OCI-LY7 (cell line): ENCODE measurements around the gene NTM. TPM values are rescaled to one million over a fixed set of nuclear protein-coding genes. Genes with fewer than 3 reads are reported as not detected.

ENCODE experiments used
- BruUV-seq: library from RNA; stranded (reverse); fragments of 400-500 nt; replicated peaks from 2 replicates; lab custom pipeline; 2021; lab: Mats Ljungman, UMichigan
- CTCF ChIA-PET: fragments of 300-600 bp; sonication (Branson Sonifier 250); formaldehyde crosslinking; loops from one replicate; lab custom pipeline; 2022; ENCODE audit warnings: antibody characterized with exemption; ENCODE audit not compliant: unreplicated experiment; lab: Charles Lee
- POLR2A ChIA-PET: fragments of 300-600 bp; sonication (Branson Sonifier 250); formaldehyde crosslinking; loops from one replicate; lab custom pipeline; 2022; ENCODE audit warnings: antibody characterized with exemption; lab: Charles Lee
- DNase-seq: peaks from one replicate; pipeline ENCODE4 v3.0.0-alpha.2; 2015; ENCODE audit warnings: low spot score
- H2AFZ ChIP-seq: fragments of 200-600 bp; sonication (generic), shearing (Covaris generic); 2 replicates; pipeline ENCODE4 v1.6.1; 2014; ENCODE audit warnings: mild to moderate bottlenecking, antibody characterized with exemption, low read length, moderate library complexity
- H3K27ac ChIP-seq: fragments of 200-600 bp; sonication (generic); 2 replicates; pipeline ENCODE4 v1.5.1; 2014; ENCODE audit warnings: mixed run types, low read depth, mild to moderate bottlenecking, moderate library complexity, low read length, inconsistent platforms; ENCODE audit not compliant: poor library complexity, severe bottlenecking
- H3K36me3 ChIP-seq: fragments of 200-600 bp; sonication (generic); 2 replicates; pipeline ENCODE4 v1.6.1; 2014; ENCODE audit warnings: mild to moderate bottlenecking, antibody characterized with exemption, low read length, moderate library complexity, mixed read lengths; ENCODE audit not compliant: insufficient read depth
- H3K4me1 ChIP-seq: fragments of 200-600 bp; sonication (generic); 2 replicates; pipeline ENCODE4 v1.5.1; 2014; ENCODE audit warnings: mild to moderate bottlenecking, low read length; ENCODE audit not compliant: insufficient read depth, poor library complexity, severe bottlenecking
- H3K4me2 ChIP-seq: fragments of 200-600 bp; sonication (generic); 2 replicates; pipeline ENCODE4 v1.6.1; 2014; ENCODE audit warnings: mild to moderate bottlenecking, low read length
- H3K4me3 ChIP-seq: fragments of 200-600 bp; sonication (generic); 2 replicates; pipeline ENCODE4 v1.5.1; 2014; ENCODE audit warnings: mild to moderate bottlenecking, low read depth, low read length; ENCODE audit not compliant: poor library complexity, severe bottlenecking
- H3K79me2 ChIP-seq: fragments of 200-600 bp; sonication (generic); 2 replicates; pipeline ENCODE4 v1.6.1; 2016; ENCODE audit warnings: low read depth, mild to moderate bottlenecking, low read length, moderate library complexity, mixed read lengths; ENCODE audit not compliant: insufficient read depth
- H3K9me2 ChIP-seq: fragments of 200-600 bp; sonication (generic); 2 replicates; pipeline ENCODE4 v1.6.1; 2016; ENCODE audit warnings: mild to moderate bottlenecking, low read length, mixed read lengths; ENCODE audit not compliant: insufficient read depth
- H3K9me3 ChIP-seq: fragments of 200-600 bp; sonication (generic); 2 replicates; pipeline ENCODE4 v1.6.1; 2014; ENCODE audit warnings: mild to moderate bottlenecking, mixed run types, low read length, mixed read lengths
- H4K20me1 ChIP-seq: fragments of 200-600 bp; sonication (generic); 2 replicates; pipeline ENCODE4 v1.6.1; 2014; ENCODE audit warnings: mild to moderate bottlenecking, antibody characterized with exemption, low read length, moderate library complexity, mixed read lengths; ENCODE audit not compliant: insufficient read depth
- EZH2phosphoT487 ChIP-seq: fragments of 200-600 bp; sonication (generic); IDR thresholded peaks from 2 replicates; pipeline ENCODE4 v1.6.1; 2018; ENCODE audit warnings: low read depth, borderline replicate concordance, mild to moderate bottlenecking, mixed run types, antibody characterized with exemption, low read length, moderate library complexity, mixed read lengths
- intact Hi-C: fragments of 100-400 bp; cut with micrococcal nuclease; formaldehyde crosslinking; loops from one replicate; pipeline ENCODE4 v1.10.0; 2022; ENCODE audit not compliant: unreplicated experiment
- total RNA-seq, 2 experiments: library from RNA; depleted of rRNA in 1 of 2; stranded (reverse); fragments of >200 nt in 1 of 2; shearing (Covaris generic) in 1 of 2; gene quantifications; 2 replicates each; pipeline ENCODE4 v1.2.3, GENCODE V29; 2014 to 2022
- TF ChIP-seq, protein P1 (sequence below): fragments of 200-600 bp; sonication (generic); conservative IDR thresholded peaks from 2 replicates; pipeline ENCODE4 v1.5.1; 2014; ENCODE audit warnings: mild to moderate bottlenecking, antibody characterized with exemption, low read length, moderate library complexity, mixed read lengths

NTM gene
- total RNA-seq, 2 experiments from 2014 or later: not detected

DNA sequence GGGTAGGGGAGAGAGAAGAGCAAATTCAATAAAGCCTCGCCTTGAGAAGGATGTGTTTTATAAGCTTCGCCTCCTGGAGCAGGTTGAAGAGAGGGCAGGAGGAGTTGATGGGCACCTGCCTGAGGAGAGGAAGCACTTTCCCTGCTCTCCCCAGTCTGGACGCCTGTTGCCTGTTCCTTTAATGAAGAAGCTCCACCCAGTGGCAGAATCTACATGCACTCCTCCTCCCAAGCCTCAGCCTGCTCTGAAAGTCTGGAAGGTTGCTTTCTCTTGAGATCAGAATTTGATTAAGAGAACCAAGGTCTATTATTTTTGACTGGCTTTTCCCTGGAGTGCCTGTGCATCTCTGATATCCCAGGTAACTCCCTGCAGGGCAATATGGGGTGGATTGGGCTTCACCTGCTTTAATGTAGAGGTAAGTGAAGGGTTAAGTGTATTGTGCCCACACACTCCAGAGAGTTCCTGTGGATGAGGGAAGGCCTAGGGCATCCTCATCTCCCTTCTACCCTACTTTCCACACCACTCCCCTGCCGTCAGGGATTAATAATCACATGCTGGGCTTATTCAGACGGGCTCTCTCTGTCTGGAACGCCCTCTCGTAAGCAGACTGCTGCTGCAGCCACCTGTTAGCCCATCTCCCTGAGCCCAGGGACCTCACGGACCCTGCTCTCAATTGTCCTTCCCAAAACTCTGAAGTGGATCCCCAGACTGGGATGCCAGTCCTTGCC lies 22.3 kb downstream of the NTM start:
- ChIA-PET POLR2A (interaction anchor here (0.7 kb wide), 1 partner anchor 18 kb away, joined by 3 read pairs; no protein-coding TSS in a partner anchor), CTCF (no interaction called here)
- intact Hi-C loops: loop anchor here (10.0 kb wide), 1 partner anchor 148 kb away; no protein-coding TSS in a partner anchor
- H3K9me2 ChIP-seq: no peaks in the 10 kb centered on the region
- H2AFZ ChIP-seq: no peak overlapping the region
- no TSS peak for BruUV-seq
- H4K20me1 ChIP-seq: no peaks in the 10 kb centered on the region
- peak; percentile 16 for DNase-seq
- no peaks in the 10 kb centered on the region for H3K9me3 ChIP-seq
- no peaks in the 10 kb centered on the region for H3K79me2 ChIP-seq
- H3K4me3 ChIP-seq: no peak overlapping the region
- H3K4me2 ChIP-seq: no peak overlapping the region
- H3K36me3 ChIP-seq: no peaks in the 10 kb centered on the region
- TF ChIP-seq EZH2phosphoT487: no peak
- TF ChIP-seq, protein P1, sequence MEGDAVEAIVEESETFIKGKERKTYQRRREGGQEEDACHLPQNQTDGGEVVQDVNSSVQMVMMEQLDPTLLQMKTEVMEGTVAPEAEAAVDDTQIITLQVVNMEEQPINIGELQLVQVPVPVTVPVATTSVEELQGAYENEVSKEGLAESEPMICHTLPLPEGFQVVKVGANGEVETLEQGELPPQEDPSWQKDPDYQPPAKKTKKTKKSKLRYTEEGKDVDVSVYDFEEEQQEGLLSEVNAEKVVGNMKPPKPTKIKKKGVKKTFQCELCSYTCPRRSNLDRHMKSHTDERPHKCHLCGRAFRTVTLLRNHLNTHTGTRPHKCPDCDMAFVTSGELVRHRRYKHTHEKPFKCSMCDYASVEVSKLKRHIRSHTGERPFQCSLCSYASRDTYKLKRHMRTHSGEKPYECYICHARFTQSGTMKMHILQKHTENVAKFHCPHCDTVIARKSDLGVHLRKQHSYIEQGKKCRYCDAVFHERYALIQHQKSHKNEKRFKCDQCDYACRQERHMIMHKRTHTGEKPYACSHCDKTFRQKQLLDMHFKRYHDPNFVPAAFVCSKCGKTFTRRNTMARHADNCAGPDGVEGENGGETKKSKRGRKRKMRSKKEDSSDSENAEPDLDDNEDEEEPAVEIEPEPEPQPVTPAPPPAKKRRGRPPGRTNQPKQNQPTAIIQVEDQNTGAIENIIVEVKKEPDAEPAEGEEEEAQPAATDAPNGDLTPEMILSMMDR: peak; percentile 51; the same call in 1 of the 2 replicates
- H3K27ac ChIP-seq: no peak overlapping the region
- no peaks in the 10 kb centered on the region for H3K4me1 ChIP-seq

DNA sequence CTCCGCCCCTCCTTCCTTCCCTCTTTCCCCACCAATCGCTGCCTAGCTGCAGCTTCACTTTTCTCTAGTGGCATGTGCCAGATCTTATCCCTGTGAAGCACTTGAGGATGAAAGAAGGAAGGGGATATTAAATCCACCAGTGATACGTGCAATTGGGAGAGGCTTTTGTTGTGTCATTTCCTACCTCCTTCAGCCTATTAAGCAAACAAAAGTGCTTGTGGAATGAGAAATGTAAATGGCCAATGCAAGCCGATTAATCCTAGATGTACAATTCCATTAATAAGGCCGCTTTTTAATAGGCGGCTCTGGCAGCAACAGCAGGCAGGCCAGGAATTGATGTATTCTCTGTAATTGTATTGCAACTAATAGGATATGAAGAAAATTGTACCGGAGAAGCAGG lies 23.3 kb downstream of the NTM start:
- BruUV-seq: no TSS peak
- intact Hi-C loops: loop anchor here (10.0 kb wide), 1 partner anchor 149 kb away; no protein-coding TSS in a partner anchor

More for the DNA sequence above, 23.3 kb downstream of the NTM start:
- no peak for DNase-seq
- no peak for TF ChIP-seq EZH2phosphoT487
- TF ChIP-seq, protein P1: no peak
- Histone ChIP-seq H3K4me3 (no peak overlapping the region), H3K36me3 (no peaks in the 10 kb centered on the region), H2AFZ (no peak overlapping the region), H3K79me2 (no peaks in the 10 kb centered on the region), H3K9me3 (no peaks in the 10 kb centered on the region), H3K27ac (no peak overlapping the region), H3K9me2 (no peaks in the 10 kb centered on the region), H4K20me1 (no peaks in the 10 kb centered on the region), H3K4me1 (no peaks in the 10 kb centered on the region), H3K4me2 (no peak overlapping the region)
- ChIA-PET POLR2A (no interaction called here), CTCF (no interaction called here)
